HG03442 (cell line): ENCODE data around the gene SNRNP70.
"Not testable (repeated sequence)": the region's sequence is repeated elsewhere in the genome, so short reads cannot be mapped to it uniquely, and the experiment has no call there.

Experiments
- ATAC-seq: cut with Tn5 transposase; IDR thresholded peaks from one replicate; pipeline ENCODE4 v1.9.1; 2021; ENCODE audit warnings: mild to moderate bottlenecking, moderate library complexity; ENCODE audit not compliant: unreplicated experiment

The SNRNP70 gene

DNA sequence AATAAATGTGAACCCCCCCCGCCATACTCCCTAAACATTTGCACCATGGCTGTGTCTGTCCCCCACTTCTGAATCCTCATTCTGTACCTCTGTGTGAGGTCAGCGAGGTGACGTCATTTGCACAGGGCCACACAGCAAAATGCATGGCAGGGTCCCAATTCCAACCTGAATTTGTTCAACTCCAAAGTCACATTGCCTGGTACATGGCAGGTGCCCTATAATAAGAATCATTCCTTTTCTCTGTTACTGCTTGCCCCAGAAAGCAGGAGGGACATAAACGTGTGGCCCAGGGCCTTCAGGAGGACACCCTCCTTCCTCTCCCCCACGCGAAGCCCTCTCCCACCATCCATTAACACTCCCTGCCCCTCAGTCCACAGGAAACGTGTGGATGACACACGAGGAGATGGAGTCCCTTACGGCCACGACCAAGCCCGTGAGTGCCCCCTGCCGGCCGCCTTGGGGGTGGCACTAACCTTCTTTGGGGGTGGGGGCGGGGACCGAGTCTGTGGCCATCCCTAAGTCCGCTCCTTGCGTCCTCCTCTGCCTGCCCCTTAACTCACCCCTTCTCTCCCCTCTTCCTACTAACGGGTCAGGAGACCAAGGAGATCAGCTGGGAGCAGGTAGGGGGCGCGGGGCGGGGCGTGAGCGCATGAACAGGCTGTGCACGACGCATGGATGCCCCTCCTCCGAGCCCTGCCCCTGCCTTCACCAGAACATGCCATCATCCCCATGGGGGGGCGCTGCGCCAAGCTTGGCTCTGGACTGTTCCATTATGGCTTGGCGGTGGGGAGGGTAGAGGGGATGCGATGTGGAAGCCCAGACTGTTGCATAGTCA lies 60.5 kb downstream of the SNRNP70 start:
- no peak for ATAC-seq

- not testable (repeated sequence) for ATAC-seq
Observed at GRCh38 chr19:49146408-49146770, 61.1 kb downstream of the SNRNP70 start.

DNA sequence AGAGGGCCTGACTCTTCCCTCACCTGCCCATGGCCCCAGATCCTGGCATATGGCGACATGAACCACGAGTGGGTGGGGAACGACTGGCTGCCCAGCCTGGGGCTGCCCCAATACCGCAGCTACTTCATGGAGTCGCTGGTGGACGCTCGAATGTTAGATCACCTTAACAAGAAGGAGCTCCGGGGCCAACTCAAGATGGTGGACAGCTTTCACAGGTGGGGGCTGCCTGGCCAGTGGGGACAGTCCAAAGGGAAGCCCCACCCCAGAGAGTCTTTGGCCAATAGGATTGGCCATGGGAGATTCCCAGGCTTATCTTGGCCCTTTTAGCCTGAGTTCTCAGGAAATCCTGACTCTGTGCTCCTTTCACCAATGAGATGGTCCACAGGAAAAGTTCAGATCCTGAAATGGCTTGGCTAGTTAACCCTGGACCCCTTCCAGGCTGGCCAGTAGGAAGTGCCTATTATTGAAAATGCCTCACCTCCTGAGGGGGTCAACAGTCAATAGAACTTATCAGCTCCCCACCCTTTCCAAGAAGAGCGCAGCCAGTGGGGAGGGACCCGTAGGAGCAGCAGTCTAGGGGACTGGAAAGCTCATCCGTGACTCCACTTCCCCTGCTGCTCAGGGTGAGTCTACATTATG lies 62.9 kb downstream of the SNRNP70 start:
- ATAC-seq, result no peak

DNA sequence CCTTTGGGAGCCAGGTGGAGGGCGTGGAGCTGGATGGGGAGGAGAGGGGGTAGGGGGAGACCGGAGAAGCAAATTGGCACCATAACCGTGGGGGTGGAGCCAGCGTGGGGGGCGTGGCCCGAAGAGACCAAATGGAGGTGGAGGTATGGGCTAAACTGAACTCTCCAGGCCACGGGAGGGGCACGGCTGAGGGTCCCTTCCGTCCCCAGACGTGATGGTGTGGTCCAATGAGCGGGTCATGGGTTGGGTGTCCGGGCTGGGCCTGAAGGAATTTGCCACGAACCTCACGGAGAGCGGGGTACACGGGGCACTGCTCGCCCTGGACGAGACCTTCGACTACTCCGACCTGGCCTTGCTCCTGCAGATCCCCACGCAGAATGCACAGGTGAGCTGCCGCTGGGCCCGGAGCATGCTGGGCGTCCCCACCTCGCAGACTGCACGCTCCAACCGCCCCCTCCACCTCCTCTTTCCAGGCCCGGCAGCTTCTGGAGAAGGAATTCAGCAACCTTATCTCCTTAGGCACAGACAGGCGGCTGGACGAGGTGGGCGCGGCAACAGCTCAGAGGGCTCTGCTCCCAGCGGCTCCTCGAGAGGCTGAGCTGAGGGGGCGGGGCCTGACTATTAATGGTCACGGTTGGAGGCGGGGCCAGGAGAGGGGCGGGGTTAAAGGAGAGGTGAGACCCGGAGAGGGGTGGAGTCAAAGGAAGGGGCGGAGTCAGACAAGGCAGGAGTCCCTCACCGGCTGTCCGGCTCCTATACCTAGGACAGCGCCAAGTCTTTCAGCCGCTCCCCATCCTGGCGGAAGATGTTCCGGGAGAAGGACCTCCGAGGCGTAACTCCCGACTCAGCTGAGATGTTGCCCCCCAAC lies 63.8 kb downstream of the SNRNP70 start:
- ATAC-seq, result no peak

GRCh38 chr19:49149652-49150105 lies 64.4 kb downstream of the SNRNP70 start:
- no peak for ATAC-seq

- no peak for ATAC-seq
Observed at GRCh38 chr19:49150106-49150943, 65.1 kb downstream of the SNRNP70 start.

DNA sequence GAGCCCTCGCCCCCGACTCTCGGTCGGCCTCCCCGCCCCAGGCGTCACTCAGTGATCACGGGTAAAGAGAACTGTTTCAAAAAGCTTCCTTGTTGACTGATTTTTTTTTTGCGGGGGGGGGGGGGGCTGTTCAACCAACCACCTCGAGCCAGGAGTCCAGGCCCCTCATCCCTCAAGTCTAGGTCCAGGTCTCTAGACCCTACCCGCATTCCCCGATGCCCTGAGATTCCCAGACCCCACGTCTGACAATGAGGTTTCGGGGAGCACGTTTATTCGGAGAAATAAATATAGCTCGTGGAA lies 65.6 kb downstream of the SNRNP70 start:
- no peak for ATAC-seq

- ATAC-seq, result no peak
Observed at GRCh38 chr19:49151267-49152118, 66.2 kb downstream of the SNRNP70 start.

GRCh38 chr19:49152119-49152550 lies 66.9 kb downstream of the SNRNP70 start:
- ATAC-seq, result no peak

- ATAC-seq, result no peak
Observed at GRCh38 chr19:49153167-49153809, 68.0 kb downstream of the SNRNP70 start.

DNA sequence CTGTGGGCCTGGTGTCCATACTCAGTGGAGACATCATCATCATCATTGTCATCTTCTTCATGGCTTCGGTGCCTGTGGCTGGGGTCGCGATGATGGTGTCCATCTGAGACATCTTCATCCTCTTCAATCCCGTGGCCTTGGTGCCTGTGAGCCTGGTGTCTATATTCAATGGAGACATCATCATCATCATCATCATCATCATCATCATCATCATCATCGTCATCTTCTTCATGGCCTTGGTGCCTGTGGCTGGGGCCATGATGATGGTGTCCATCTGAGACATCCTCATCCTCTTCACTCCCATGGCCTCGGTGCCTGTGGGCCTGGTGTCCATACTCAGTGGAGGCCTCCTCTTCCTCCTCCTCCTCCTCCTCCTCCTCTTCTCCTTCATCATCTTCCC lies 69.0 kb downstream of the SNRNP70 start:
- ATAC-seq, result no peak

DNA sequence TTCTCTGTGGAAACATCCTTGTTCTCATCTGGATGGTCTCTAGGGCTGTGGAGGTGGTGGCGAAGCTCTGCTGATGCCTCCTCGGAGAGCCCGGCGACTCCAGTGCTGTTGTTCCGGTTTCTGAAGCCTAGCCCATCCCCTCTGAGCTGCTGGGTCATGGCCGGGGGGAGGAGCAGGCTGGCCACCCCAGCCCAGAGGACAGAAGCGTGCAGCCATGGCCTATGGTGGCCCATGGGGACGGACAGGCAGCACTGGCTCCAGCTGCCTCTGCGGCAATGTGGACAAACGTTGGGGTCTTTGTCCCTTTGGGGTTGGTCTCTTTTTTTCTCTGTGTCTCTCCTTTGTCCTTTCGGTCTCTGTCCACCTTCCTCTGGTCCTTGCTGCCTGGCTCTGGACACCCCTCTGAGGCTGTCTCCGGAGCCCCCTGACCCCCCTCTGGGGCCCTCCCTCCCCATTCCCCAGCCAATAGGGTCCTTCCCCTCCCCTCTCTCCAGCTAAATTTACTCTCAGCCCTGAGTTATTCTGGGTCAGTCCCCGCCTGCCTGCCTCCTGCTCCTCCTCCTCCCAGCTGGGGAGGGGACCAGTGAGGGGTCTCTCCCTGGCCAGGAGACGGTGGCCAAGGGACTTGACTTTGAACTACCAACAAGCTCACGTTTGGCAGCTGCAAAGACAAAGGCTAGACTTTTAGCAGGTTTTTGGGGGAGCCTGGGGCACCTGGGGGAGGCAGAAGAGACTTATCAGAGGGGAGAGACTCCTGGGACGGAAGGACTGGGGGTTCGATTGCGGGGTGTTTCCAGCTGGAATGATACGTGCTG lies 70.0 kb downstream of the SNRNP70 start, which contains the start of gene HRC:
HRC (minus strand) TSS at position 392 of the 815 bp plus-strand sequence; CDS start at position 233, 159 bp downstream.
- no peak for ATAC-seq

- ATAC-seq, result no peak
Observed at GRCh38 chr19:49155820-49156346, 70.6 kb downstream of the SNRNP70 start.

- no peak for ATAC-seq
Observed at GRCh38 chr19:49157445-49158224, 72.4 kb downstream of the SNRNP70 start, which contains the start of gene TRPM4. Gene TRPM4 (plus strand): TSS chr19:49157792. CDS start chr19:49157867, 75 bp downstream.
